BLaER1 treated with 17β-estradiol and CSF1 and Interleukin-3, amounts not matched to agents 10 nM and 100 nM (cell line): ENCODE data around the gene KCP.

Source experiments
- H3K27ac ChIP-seq, 11 experiments: shearing (Covaris generic); formaldehyde crosslinking; 2 replicates each; pipeline ENCODE4 v1.8.1; 2022
- H3K27me3 ChIP-seq, 11 experiments: shearing (Covaris generic); formaldehyde crosslinking; 2 replicates each; pipeline ENCODE4 v1.8.1; 2022
- H3K36me3 ChIP-seq, 11 experiments: shearing (Covaris generic); formaldehyde crosslinking; 2 replicates each; pipeline ENCODE4 v1.8.1; 2022
- H3K4me1 ChIP-seq, 10 experiments: shearing (Covaris generic); formaldehyde crosslinking; 2 replicates each; pipeline ENCODE4 v1.8.1; 2022
- H3K4me2 ChIP-seq, 11 experiments: shearing (Covaris generic); formaldehyde crosslinking; 2 replicates each; pipeline ENCODE4 v1.8.1; 2022
- H3K4me3 ChIP-seq, 10 experiments: shearing (Covaris generic); formaldehyde crosslinking; 2 replicates each; pipeline ENCODE4 v1.8.1; 2022
- H3K9ac ChIP-seq, 11 experiments: shearing (Covaris generic); formaldehyde crosslinking; 2 replicates each; pipeline ENCODE4 v1.8.1; 2022
- H3K9me3 ChIP-seq, 11 experiments: shearing (Covaris generic); formaldehyde crosslinking; replicated peaks in 1 of 11; 2 replicates each; pipeline ENCODE4 v1.8.1; 2022
- H4K20me1 ChIP-seq, 11 experiments: shearing (Covaris generic); formaldehyde crosslinking; 2 replicates each; pipeline ENCODE4 v1.8.1; 2022
- Cebpa-rat ChIP-seq, 11 experiments: shearing (Covaris generic); IDR thresholded peaks; 2 replicates each; pipeline ENCODE4 v1.8.1; 2022

Gene KCP

DNA sequence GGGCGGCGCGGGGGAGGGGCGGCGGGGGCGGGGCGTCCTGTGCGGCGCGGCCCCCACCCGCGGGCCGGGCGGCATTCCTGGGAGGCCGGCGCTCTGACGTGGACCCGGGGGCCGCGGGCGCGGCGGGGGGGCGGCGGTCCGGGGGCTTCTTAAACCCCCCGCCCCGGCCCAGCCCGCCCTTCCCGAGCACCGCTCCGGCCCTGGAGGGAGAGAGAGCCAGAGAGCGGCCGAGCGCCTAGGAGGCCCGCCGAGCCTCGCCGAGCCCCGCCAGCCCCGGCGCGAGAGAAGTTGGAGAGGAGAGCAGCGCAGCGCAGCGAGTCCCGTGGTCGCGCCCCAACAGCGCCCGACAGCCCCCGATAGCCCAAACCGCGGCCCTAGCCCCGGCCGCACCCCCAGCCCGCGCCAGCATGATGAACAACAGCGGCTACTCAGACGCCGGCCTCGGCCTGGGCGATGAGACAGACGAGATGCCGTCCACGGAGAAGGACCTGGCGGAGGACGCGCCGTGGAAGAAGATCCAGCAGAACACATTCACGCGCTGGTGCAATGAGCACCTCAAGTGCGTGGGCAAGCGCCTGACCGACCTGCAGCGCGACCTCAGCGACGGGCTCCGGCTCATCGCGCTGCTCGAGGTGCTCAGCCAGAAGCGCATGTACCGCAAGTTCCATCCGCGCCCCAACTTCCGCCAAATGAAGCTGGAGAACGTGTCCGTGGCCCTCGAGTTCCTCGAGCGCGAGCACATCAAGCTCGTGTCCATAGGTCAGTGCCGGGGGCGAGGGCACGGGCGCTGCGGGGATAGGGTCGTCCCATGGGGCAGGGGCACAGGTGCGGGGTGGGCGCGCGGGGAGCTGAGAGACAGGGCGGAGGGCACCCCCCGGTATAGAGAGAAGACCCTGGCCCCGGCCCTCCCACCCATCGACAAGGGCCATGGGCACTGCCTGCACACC lies 80.0 kb downstream of the KCP start, which contains the start of gene FLNC:
Gene FLNC, plus strand, starts transcription at position 176 of the 947 bp plus-strand sequence. Its CDS starts 232 bp downstream, at position 408.
- Histone ChIP-seq H3K4me1 (peaks cover 38 to 48% (median 41%) of the 10 kb centered on the region in 10 experiments), H3K9me3 (no peaks in the 10 kb centered on the region), H3K4me3 (peak within 1 kb of the TSS; percentile 30 to 62 (median 42)), H4K20me1 (peaks cover 0 to 17% (median 0%) of the 10 kb centered on the region in 11 experiments; a peak in 4 of 22 replicates), H3K4me2 (peak within 1 kb of the TSS; percentile 80 to 94 (median 87)), H3K9ac (peak within 1 kb of the TSS in 6 of 11 experiments; percentile 12 to 61 (median 39); a peak in 8 of 22 replicates), H3K27me3 (peaks cover 28 to 49% (median 37%) of the 10 kb centered on the region in 11 experiments), H3K36me3 (no peaks in the 10 kb centered on the region), H3K27ac (peak within 1 kb of the TSS in 4 of 11 experiments; percentile 2 to 34 (median 9); a peak in 2 of 22 replicates)
- TF ChIP-seq Cebpa-rat (IDR thresholded peaks at IDR 0.05), result no peak

DNA sequence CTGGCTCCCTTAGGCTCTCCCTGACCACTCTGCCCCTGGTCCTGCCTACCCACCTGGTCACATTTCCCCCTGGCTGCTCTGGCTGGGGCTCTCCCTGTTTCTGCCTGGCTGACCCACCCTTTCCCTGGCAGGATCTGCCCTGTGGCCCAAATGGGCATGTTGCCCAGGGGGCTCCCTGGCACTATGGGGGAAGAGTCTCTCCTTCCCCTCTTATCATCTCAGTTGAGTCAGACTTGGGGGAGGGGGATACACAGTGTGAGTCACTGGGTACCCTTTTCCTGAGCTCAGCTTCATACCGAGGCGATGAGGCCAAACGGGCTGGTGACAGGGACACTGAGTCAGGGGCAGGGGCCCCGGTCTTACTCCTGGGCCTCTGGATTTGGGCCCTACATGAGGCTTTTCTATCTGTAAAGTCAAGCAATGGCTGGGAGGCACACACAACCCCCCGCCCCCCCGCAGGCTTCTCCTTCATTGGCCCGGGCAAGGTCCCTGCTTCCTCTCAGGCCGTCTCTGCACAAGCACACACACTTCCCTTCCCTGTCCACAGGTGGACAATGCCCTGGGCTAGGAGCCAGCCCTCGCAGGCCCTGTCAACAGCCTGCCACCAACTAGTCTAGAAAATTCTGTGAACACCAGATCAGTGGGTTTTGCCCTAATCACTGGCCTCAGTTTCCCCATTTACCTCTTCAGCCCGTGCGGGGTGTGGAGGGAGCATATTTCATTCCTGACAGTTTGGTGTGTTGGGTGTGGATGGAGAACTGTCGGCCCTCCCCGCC lies 80.9 kb downstream of the KCP start:
- H3K4me1 ChIP-seq, result peaks cover 38 to 48% (median 41%) of the 10 kb centered on the region in 10 experiments
- H3K4me2 ChIP-seq, result peak overlapping the region; percentile 80 to 94 (median 87)
- peaks cover 0 to 11% (median 0%) of the 10 kb centered on the region in 11 experiments; a peak in 4 of 22 replicates for H4K20me1 ChIP-seq
- H3K27ac ChIP-seq, result no peak overlapping the region
- H3K36me3 ChIP-seq, result no peaks in the 10 kb centered on the region
- no peak for TF ChIP-seq Cebpa-rat (IDR thresholded peaks at IDR 0.05)
- H3K9ac ChIP-seq, result no peak overlapping the region
- H3K27me3 ChIP-seq, result peaks cover 28 to 49% (median 37%) of the 10 kb centered on the region in 11 experiments
- H3K4me3 ChIP-seq, result peak overlapping the region in 8 of 10 experiments; percentile 30 to 62 (median 42); a peak in 10 of 20 replicates
- H3K9me3 ChIP-seq, result no peaks in the 10 kb centered on the region

DNA sequence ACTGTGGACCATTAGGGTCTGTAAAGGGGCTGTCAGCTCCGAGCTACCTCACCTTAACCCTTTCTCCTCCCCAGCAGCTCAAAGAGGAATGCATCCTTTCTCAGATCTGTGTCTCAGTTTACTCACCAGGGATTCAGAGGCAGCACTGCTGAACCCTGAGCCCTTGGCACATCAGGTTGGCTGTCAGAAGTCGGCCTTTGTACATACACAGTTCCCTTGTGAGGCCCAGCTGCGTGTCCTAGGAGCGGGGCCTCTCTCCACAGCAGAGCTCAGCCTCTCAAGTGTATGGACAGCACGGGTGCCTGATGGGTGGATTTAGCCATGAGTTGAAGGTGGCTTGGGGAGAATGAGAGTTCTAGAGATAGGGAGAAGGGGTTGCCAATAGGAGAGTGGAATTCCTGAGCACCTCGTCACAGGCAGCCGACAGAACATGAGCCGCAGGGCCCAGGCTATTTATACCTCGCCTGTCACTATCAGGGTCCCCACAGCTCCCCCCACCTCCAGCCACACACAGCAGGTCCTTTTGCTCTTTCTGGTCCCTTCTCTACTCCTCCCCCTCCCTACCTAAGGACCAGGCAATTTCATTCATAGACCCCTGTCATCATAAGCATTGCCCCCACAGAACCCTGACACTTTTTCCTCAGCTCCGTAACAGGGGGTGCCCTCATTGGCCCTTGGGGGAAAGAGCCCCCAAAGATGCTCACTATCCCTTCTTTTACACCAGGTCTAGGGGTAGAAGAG lies 82.4 kb downstream of the KCP start:
- Histone ChIP-seq H3K4me1 (peaks cover 33 to 40% (median 37%) of the 10 kb centered on the region in 10 experiments), H3K27ac (no peak overlapping the region)

DNA sequence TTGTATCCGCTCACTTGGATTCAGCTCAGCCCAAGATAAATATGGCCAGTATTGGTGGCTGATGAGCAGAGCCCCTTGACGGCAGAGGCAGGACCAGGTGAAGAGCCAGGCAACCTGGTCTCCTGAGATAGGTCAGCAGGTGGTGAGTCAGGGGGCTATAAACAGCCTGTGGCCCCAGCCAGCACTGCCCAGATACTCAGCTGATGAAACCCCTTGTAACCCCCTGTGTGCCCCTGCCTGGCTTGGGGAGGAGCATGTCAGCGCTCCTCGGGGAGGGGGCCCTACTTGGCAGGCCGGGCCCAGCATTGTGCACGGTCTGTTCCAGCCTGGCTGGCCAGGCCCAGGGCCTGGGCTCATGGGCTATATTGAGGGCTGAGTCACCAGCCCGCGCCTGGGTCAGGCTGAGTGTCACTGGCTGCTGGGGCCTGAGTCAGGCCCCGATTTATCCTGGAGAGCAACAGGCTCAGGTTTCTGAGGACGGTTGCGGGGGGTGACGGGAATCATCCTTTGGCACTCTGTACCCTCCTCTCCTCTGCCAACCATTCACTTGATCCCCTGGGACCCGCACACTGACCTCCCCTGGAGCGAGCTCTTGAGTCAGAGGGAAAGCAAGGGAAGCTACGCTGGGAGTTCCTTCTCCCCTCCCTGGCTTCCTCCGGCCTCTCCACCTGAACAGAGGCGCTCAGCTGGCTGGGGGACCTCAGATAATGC lies 83.1 kb downstream of the KCP start:
- peaks cover 0 to 11% (median 0%) of the 10 kb centered on the region in 11 experiments; a peak in 5 of 22 replicates for H4K20me1 ChIP-seq
- H3K27me3 ChIP-seq, result peaks cover 28 to 43% (median 37%) of the 10 kb centered on the region in 11 experiments
- H3K27ac ChIP-seq, result no peak overlapping the region
- no peak for TF ChIP-seq Cebpa-rat (IDR thresholded peaks at IDR 0.05)
- H3K9ac ChIP-seq, result no peak overlapping the region
- H3K36me3 ChIP-seq, result no peaks in the 10 kb centered on the region
- no peaks in the 10 kb centered on the region for H3K9me3 ChIP-seq
- no peak overlapping the region for H3K4me2 ChIP-seq
- peaks cover 26 to 33% (median 29%) of the 10 kb centered on the region in 10 experiments for H3K4me1 ChIP-seq
- H3K4me3 ChIP-seq, result no peak overlapping the region

More for the DNA sequence above, 82.4 kb downstream of the KCP start:
- Histone ChIP-seq H3K9me3 (no peaks in the 10 kb centered on the region), H3K36me3 (no peaks in the 10 kb centered on the region), H3K4me2 (no peak overlapping the region), H4K20me1 (peaks cover 0 to 11% (median 0%) of the 10 kb centered on the region in 11 experiments; a peak in 5 of 22 replicates), H3K4me3 (no peak overlapping the region), H3K9ac (no peak overlapping the region), H3K27me3 (peaks cover 28 to 49% (median 37%) of the 10 kb centered on the region in 11 experiments)
- TF ChIP-seq Cebpa-rat (IDR thresholded peaks at IDR 0.05), result no peak

DNA sequence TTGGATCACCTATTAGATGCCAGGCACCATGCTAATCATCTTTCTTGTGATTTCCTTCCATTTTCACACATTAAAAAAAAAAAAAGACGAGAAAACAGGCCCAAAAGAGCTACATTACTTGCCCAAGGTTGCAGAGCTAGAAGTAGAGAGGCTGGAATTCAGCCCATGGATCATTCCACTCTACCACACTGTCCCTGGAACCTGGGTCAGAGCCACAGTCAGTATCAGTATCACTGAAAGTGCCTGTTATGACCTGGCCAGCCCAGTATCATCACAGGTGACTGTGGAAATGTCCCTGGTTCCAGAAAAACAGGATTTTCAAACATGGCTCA lies 83.6 kb downstream of the KCP start:
- H3K27me3 ChIP-seq, result peaks cover 28 to 40% (median 37%) of the 10 kb centered on the region in 11 experiments
- H3K36me3 ChIP-seq, result no peaks in the 10 kb centered on the region
- peaks cover 21 to 28% (median 24%) of the 10 kb centered on the region in 10 experiments for H3K4me1 ChIP-seq
- no peak for TF ChIP-seq Cebpa-rat (IDR thresholded peaks at IDR 0.05)
- no peaks in the 10 kb centered on the region for H3K9me3 ChIP-seq
- H3K27ac ChIP-seq, result no peak overlapping the region
- H4K20me1 ChIP-seq, result peaks cover 0 to 11% (median 0%) of the 10 kb centered on the region in 11 experiments; a peak in 5 of 22 replicates
- H3K4me2 ChIP-seq, result no peak overlapping the region
- H3K9ac ChIP-seq, result no peak overlapping the region
- no peak overlapping the region for H3K4me3 ChIP-seq
